Testis (tissue), 3 donors: ENCODE results near the gene RNF151. TPM values are rescaled to one million over a fixed set of nuclear protein-coding genes. Genes with fewer than 3 reads are reported as not detected.

ENCODE experiments used
- DNase-seq: peaks from one replicate; pipeline ENCODE4 v3.0.0-alpha.2; 2019
- H3K27ac ChIP-seq, 2 donors: fragments of 200-600 bp; sonication (generic); one replicate each; pipeline ENCODE4 v1.5.1; 2019
- H3K27me3 ChIP-seq: fragments of 200-600 bp; sonication (generic); one replicate; pipeline ENCODE4 v1.5.1; 2019
- H3K36me3 ChIP-seq: fragments of 200-600 bp; sonication (generic); one replicate; pipeline ENCODE4 v1.5.1; 2017; ENCODE audit warnings: low read depth; ENCODE audit errors: missing control alignments
- H3K4me1 ChIP-seq: fragments of 200-600 bp; sonication (generic); one replicate; pipeline ENCODE4 v1.5.1; 2019
- H3K4me3 ChIP-seq, 2 donors: fragments of 200-600 bp; sonication (generic); one replicate each; pipeline ENCODE4 v1.5.1; 2017 to 2019
- H3K9me3 ChIP-seq: fragments of 200-600 bp; sonication (generic); one replicate; pipeline ENCODE4 v1.5.1; 2017
- CTCF ChIP-seq, 3 experiments: fragments of 450-650 bp in 2 of 3; fragments of 200-600 bp in 1 of 3; sonication (generic) in 1 of 3; IDR thresholded peaks; one replicate each; pipeline ENCODE4 v1.5.1; 2016 to 2019; ENCODE audit warnings: antibody characterized with exemption in 3 of 3, mild to moderate bottlenecking in 2 of 3, moderate library complexity in 1 of 3
- POLR2A ChIP-seq: fragments of 450-650 bp; IDR thresholded peaks from one replicate; pipeline ENCODE4 v1.6.1; 2017; ENCODE audit warnings: antibody characterized with exemption, mild to moderate bottlenecking, moderate library complexity
- WGBS, 2 donors: methylation state at CpG; one replicate each; pipeline ENCODE4 v1.1.5; 2018; 5-methylcytosine and 5-hydroxymethylcytosine counted together
- intact Hi-C: fragments of 100-400 bp; cut with DNase I; formaldehyde crosslinking; loops from one replicate; pipeline ENCODE4 v1.15.1; 2023; ENCODE audit warnings: low total_unique reads
- polyA plus RNA-seq: library from polyadenylated mRNA; stranded (reverse); fragments of 350-450 nt; fragmentation: Illumina TruSeq; extraction: RNeasy Lipid Tissue Mini Kit (QIAGEN cat#74804); gene quantifications from one replicate; pipeline ENCODE4 v1.2.3, GENCODE V29; 2014; ENCODE audit warnings: low read depth, low replicate concordance; ENCODE audit not compliant: insufficient read depth
- total RNA-seq, 2 donors: library from RNA; depleted of rRNA; stranded (reverse); fragments of >200 nt; gene quantifications; one replicate each; pipeline ENCODE4 v1.2.3, GENCODE V29; 2016

The RNF151 gene
- total and polyA plus RNA-seq, 3 donors from 2014 or later = 86.7 to 210 (median 153) TPM

GRCh38 chr16:1924095-1924494, 42.6 kb upstream of the RNF151 start:
- Histone ChIP-seq H3K36me3 (no peaks in the 10 kb centered on the region), H3K27ac (no peak overlapping the region), H3K4me1 (peaks cover 6% of the 10 kb centered on the region), H3K27me3 (no peaks in the 10 kb centered on the region), H3K9me3 (no peaks in the 10 kb centered on the region), H3K4me3 (no peak overlapping the region)
- no peak for DNase-seq
- 67 to 71% methylated on average over 5 of the region's 5 CpGs for WGBS, 2 donors
- intact Hi-C loops = no loop called here
- TF ChIP-seq POLR2A = no peak
- TF ChIP-seq CTCF (IDR thresholded peaks at IDR 0.05) = no peak

GRCh38 chr16:1926271-1926670, 40.4 kb upstream of the RNF151 start:
- intact Hi-C loops = no loop called here
- Histone ChIP-seq H3K27me3 (no peaks in the 10 kb centered on the region), H3K9me3 (no peaks in the 10 kb centered on the region), H3K27ac (no peak overlapping the region), H3K4me3 (no peak overlapping the region), H3K36me3 (no peaks in the 10 kb centered on the region), H3K4me1 (peaks cover 6% of the 10 kb centered on the region)
- no peak for TF ChIP-seq CTCF (IDR thresholded peaks at IDR 0.05)
- TF ChIP-seq POLR2A = no peak
- no peak for DNase-seq
- WGBS, 2 donors = 63 to 68% methylated on average over 11 of the region's 11 CpGs

- H3K27ac ChIP-seq = peak overlapping the region in 1 of 2 donors; percentile 81
- intact Hi-C loops = no loop called here
Measured at GRCh38 chr16:1929105-1929504, 37.6 kb upstream of the RNF151 start.

GRCh38 chr16:1929578-1930337, 36.9 kb upstream of the RNF151 start:
- DNase-seq = peak; percentile 91
- no peak for TF ChIP-seq POLR2A
- peak; percentile 97 to 100 (median 100) for TF ChIP-seq CTCF (IDR thresholded peaks at IDR 0.05)
- Histone ChIP-seq H3K9me3 (no peaks in the 10 kb centered on the region), H3K27ac (peak overlapping the region in 1 of 2 donors; percentile 81), H3K4me1 (no peaks in the 10 kb centered on the region), H3K27me3 (no peaks in the 10 kb centered on the region), H3K36me3 (no peaks in the 10 kb centered on the region), H3K4me3 (peak overlapping the region; percentile 56 to 72)
- 20 to 32% methylated on average over 1 to 25 of the region's 70 CpGs for WGBS, 2 donors
- intact Hi-C loops = no loop called here

More at GRCh38 chr16:1929105-1929504, 37.6 kb upstream of the RNF151 start:
- no peaks in the 10 kb centered on the region for H3K9me3 ChIP-seq
- H3K27me3 ChIP-seq = no peaks in the 10 kb centered on the region
- peak overlapping the region; percentile 56 to 72 for H3K4me3 ChIP-seq
- H3K36me3 ChIP-seq = no peaks in the 10 kb centered on the region
- H3K4me1 ChIP-seq = no peaks in the 10 kb centered on the region
- WGBS, 2 donors = 10 to 11% methylated on average over 5 to 11 of the region's 11 CpGs
- peak; percentile 35 for DNase-seq
- TF ChIP-seq CTCF (IDR thresholded peaks at IDR 0.05) (no peak), POLR2A (no peak)

- peak overlapping the region; percentile 56 to 72 for H3K4me3 ChIP-seq
- intact Hi-C loops = no loop called here
Measured at GRCh38 chr16:1930338-1930720, 36.3 kb upstream of the RNF151 start.

More at GRCh38 chr16:1930338-1930720, 36.3 kb upstream of the RNF151 start:
- Histone ChIP-seq H3K27ac (no peak overlapping the region), H3K4me1 (no peaks in the 10 kb centered on the region), H3K36me3 (no peaks in the 10 kb centered on the region), H3K27me3 (no peaks in the 10 kb centered on the region), H3K9me3 (no peaks in the 10 kb centered on the region)
- TF ChIP-seq CTCF (IDR thresholded peaks at IDR 0.05) (no peak), POLR2A (no peak)
- no peak for DNase-seq
- WGBS, 2 donors = 59 to 75% methylated on average over 4 to 10 of the region's 10 CpGs
